ENCODE measurements around the gene PLEKHG3. TPM values are rescaled to one million over a fixed set of nuclear protein-coding genes. Genes with fewer than 3 reads are reported as not detected.

The PLEKHG3 gene
- total RNA-seq, 3 donors from 2014 or later, result 18.7 to 31.5 (median 30.3) TPM

GRCh38 chr14:64769096-64770020, 65.1 kb downstream of the PLEKHG3 start:
- Histone ChIP-seq H3K36me3 (no peaks in the 10 kb centered on the region), H3K4me1 (no peaks in the 10 kb centered on the region), H3K27me3 (no peaks in the 10 kb centered on the region), H3K9me3 (no peaks in the 10 kb centered on the region), H3K4me3 (no peak overlapping the region), H3K27ac (no peak overlapping the region)
- intact Hi-C loops (cut with DNase I; ENCODE audit: low total_unique reads), result loop anchor here (5.0 kb wide), 2 partner anchors 97 to 123 kb away; no protein-coding TSS in a partner anchor
- no peak for DNase-seq (ENCODE audit: low spot score in 2 of 2)
- TF ChIP-seq POLR2A (IDR thresholded peaks at IDR 0.05), result no peak
- TF ChIP-seq, protein P1, sequence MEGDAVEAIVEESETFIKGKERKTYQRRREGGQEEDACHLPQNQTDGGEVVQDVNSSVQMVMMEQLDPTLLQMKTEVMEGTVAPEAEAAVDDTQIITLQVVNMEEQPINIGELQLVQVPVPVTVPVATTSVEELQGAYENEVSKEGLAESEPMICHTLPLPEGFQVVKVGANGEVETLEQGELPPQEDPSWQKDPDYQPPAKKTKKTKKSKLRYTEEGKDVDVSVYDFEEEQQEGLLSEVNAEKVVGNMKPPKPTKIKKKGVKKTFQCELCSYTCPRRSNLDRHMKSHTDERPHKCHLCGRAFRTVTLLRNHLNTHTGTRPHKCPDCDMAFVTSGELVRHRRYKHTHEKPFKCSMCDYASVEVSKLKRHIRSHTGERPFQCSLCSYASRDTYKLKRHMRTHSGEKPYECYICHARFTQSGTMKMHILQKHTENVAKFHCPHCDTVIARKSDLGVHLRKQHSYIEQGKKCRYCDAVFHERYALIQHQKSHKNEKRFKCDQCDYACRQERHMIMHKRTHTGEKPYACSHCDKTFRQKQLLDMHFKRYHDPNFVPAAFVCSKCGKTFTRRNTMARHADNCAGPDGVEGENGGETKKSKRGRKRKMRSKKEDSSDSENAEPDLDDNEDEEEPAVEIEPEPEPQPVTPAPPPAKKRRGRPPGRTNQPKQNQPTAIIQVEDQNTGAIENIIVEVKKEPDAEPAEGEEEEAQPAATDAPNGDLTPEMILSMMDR (IDR thresholded peaks at IDR 0.05), result no peak
- TF ChIP-seq POLR2AphosphoS5 (IDR thresholded peaks at IDR 0.05), result no peak

DNA sequence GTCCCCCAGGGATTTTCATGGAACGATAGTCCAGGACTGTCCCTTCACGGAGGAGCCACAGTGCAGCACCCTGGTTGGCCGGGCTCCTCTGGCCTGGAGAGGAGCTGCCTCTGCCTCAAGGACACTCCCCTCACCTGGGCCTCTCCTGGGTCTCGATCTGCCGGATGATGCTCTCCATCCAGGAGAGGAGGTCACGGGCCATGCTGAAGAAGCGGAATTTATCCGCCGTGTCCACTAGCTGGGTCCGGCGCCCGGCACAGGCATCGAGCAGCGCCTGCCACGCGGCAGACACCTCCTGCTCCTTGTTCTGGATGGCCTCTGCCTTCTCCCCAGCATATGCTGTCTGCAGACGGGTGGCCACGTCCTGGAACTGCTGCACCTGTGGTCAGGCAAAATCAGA, 66.5 kb downstream of the PLEKHG3 start:
- Histone ChIP-seq H3K27ac (no peak overlapping the region), H3K36me3 (no peaks in the 10 kb centered on the region), H3K9me3 (no peaks in the 10 kb centered on the region), H3K4me3 (no peak overlapping the region), H3K27me3 (no peaks in the 10 kb centered on the region), H3K4me1 (no peaks in the 10 kb centered on the region)
- intact Hi-C loops (cut with DNase I; ENCODE audit: low total_unique reads), result no loop called here
- no peak for DNase-seq (ENCODE audit: low spot score in 2 of 2)
- TF ChIP-seq POLR2A (IDR thresholded peaks at IDR 0.05), result no peak
- TF ChIP-seq, protein P1 (IDR thresholded peaks at IDR 0.05), result no peak
- TF ChIP-seq POLR2AphosphoS5 (IDR thresholded peaks at IDR 0.05), result no peak

DNA sequence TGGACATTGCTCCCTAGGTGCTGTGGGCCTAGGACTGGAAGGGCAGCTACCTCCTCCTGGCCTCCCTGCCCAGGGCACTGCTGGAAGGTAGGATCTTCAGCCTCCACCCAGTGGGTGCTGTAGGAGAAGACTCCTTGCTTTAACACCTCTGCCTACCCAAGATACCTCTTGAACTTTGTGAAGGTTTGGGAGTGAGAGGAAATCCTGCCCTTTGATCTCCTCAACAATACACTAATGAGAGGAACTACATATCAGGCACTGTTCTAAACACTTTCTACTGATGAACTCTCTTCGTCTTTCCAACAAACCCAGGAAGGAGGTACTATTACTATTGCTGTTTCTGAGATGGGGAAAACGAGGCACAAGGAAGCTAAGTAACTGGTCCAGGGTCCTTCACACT, 66.9 kb downstream of the PLEKHG3 start:
- DNase-seq (ENCODE audit: low spot score in 2 of 2), result no peak
- Histone ChIP-seq H3K4me3 (no peak overlapping the region), H3K36me3 (no peaks in the 10 kb centered on the region), H3K27me3 (no peaks in the 10 kb centered on the region), H3K9me3 (no peaks in the 10 kb centered on the region), H3K4me1 (no peaks in the 10 kb centered on the region), H3K27ac (no peak overlapping the region)
- intact Hi-C loops (cut with DNase I; ENCODE audit: low total_unique reads), result no loop called here
- TF ChIP-seq POLR2A (IDR thresholded peaks at IDR 0.05) (no peak), POLR2AphosphoS5 (IDR thresholded peaks at IDR 0.05) (no peak)
- TF ChIP-seq, protein P1 (IDR thresholded peaks at IDR 0.05), result no peak

GRCh38 chr14:64772397-64772950, 68.2 kb downstream of the PLEKHG3 start:
- Histone ChIP-seq H3K36me3 (no peaks in the 10 kb centered on the region), H3K4me3 (no peak overlapping the region), H3K27me3 (no peaks in the 10 kb centered on the region), H3K27ac (no peak overlapping the region), H3K4me1 (no peaks in the 10 kb centered on the region), H3K9me3 (no peaks in the 10 kb centered on the region)
- no peak for DNase-seq (ENCODE audit: low spot score in 2 of 2)
- intact Hi-C loops (cut with DNase I; ENCODE audit: low total_unique reads), result no loop called here
- no peak for TF ChIP-seq POLR2AphosphoS5 (IDR thresholded peaks at IDR 0.05)
- TF ChIP-seq, protein P1 (IDR thresholded peaks at IDR 0.05), result no peak
- TF ChIP-seq POLR2A (IDR thresholded peaks at IDR 0.05), result no peak

DNA sequence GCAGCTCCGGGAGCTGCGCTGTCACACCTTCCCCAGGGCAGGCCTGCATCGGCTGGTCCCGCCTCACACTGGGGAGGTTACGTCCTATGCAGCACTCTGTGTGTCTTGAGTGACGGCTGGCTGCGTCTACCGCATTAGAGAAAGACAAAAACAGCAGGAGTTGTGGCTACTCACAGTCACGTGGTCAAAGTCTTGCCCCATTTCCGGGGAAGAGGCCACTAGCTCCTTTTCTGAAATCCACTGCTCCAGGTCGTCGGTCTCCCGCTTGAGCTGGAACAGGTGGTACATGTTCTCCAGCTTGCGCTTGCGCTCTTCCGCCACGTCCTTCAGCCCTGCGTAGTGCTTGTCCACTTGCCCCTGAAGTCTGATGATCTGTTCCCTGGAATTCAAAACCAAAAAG, 68.8 kb downstream of the PLEKHG3 start:
- Histone ChIP-seq H3K27me3 (no peaks in the 10 kb centered on the region), H3K4me1 (no peaks in the 10 kb centered on the region), H3K9me3 (no peaks in the 10 kb centered on the region), H3K36me3 (no peaks in the 10 kb centered on the region), H3K4me3 (no peak overlapping the region), H3K27ac (no peak overlapping the region)
- intact Hi-C loops (cut with DNase I; ENCODE audit: low total_unique reads), result no loop called here
- TF ChIP-seq, protein P1 (IDR thresholded peaks at IDR 0.05), result no peak
- no peak for TF ChIP-seq POLR2A (IDR thresholded peaks at IDR 0.05)
- TF ChIP-seq POLR2AphosphoS5 (IDR thresholded peaks at IDR 0.05), result no peak
- no peak for DNase-seq (ENCODE audit: low spot score in 2 of 2)
